SK-N-MC (cell line): ENCODE measurements around the gene TPRG1L.

Source experiments
- EZH2 ChIP-seq: fragments of 200-600 bp; sonication (generic); IDR thresholded peaks from one replicate; pipeline ENCODE4 v1.6.1; 2017; ENCODE audit warnings: antibody characterized with exemption
- POLR2AphosphoS5 ChIP-seq: IDR thresholded peaks from 2 replicates; pipeline ENCODE4 v1.6.1; 2012; ENCODE audit warnings: mild to moderate bottlenecking, low read depth, low read length, borderline replicate concordance

DNA sequence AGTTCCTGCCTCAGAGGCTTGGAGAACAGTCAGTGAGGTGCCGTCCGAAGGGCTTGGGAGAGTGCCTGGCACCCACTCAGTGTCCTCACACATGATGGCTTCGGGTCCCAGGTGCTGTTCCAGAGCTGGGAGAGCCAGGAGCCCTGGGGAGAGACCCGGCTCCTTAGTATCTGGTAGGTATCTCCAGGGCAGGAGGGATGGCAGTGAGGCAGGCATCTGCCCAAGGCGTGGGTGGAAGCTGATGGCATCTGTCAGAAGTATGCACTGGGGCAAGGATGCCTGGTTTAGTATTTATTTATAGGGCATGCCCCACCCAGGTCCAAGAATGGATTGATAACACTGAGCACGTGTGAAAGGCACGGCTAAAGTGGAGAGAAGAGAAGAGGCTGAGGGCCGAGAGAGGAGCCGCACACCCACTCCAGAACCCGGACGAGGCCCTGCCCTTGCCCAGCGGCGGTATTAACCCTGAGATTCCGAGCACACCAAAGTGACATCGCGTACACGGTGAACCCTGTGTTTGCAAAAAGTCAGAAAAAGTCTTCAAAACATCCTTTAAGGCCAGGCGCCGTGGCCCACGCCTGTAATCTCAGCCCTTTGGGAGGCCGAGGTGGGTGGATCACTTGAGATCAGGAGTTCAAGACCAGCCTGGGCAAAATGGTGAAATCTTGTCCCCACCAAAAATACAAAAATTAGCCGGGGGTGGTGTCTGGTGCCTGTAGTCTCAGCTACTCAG is 29.9 kb downstream of the TPRG1L start:
- TF ChIP-seq POLR2AphosphoS5 (no peak), EZH2 (no peak)
